AG08395 (cell line): Measurements from ENCODE around the gene CDKAL1.
"Not testable (repeated sequence)": the region's sequence is repeated elsewhere in the genome, so short reads cannot be mapped to it uniquely, and the experiment has no call there.

ENCODE experiments used
- DNase-seq: peaks from one replicate; pipeline ENCODE4 v3.0.0; 2012; ENCODE audit warnings: mixed read lengths, low spot score

The CDKAL1 gene

GRCh38 chr6:21180155-21180554, 645.9 kb downstream of the CDKAL1 start:
- DNase-seq: no peak

- DNase-seq: no peak
Measured at GRCh38 chr6:21180800-21181337, 646.6 kb downstream of the CDKAL1 start.

GRCh38 chr6:21181866-21182265, 647.6 kb downstream of the CDKAL1 start:
- no peak for DNase-seq

GRCh38 chr6:21182589-21182988, 648.3 kb downstream of the CDKAL1 start:
- no peak for DNase-seq

- DNase-seq: no peak
Measured at GRCh38 chr6:21185861-21186478, 651.7 kb downstream of the CDKAL1 start.

GRCh38 chr6:21186479-21187055, 652.3 kb downstream of the CDKAL1 start:
- DNase-seq: no peak

- DNase-seq: no peak
Measured at GRCh38 chr6:21187485-21187884, 653.2 kb downstream of the CDKAL1 start.

- no peak for DNase-seq
Measured at GRCh38 chr6:21188505-21189223, 654.4 kb downstream of the CDKAL1 start.

- no peak for DNase-seq
Measured at GRCh38 chr6:21189759-21190158, 655.5 kb downstream of the CDKAL1 start.

- no peak for DNase-seq
Measured at GRCh38 chr6:21190701-21191100, 656.4 kb downstream of the CDKAL1 start.

- no peak for DNase-seq
Measured at GRCh38 chr6:21193790-21194475, 659.7 kb downstream of the CDKAL1 start.

GRCh38 chr6:21195301-21195700, 661.0 kb downstream of the CDKAL1 start:
- not testable (repeated sequence) for DNase-seq

GRCh38 chr6:21198032-21198640, 663.9 kb downstream of the CDKAL1 start:
- DNase-seq: no peak

- DNase-seq: no peak
Measured at GRCh38 chr6:21199262-21199661, 665.0 kb downstream of the CDKAL1 start.

- no peak for DNase-seq
Measured at GRCh38 chr6:21200134-21200870, 666.0 kb downstream of the CDKAL1 start.

- no peak for DNase-seq
Measured at GRCh38 chr6:21201187-21201586, 666.9 kb downstream of the CDKAL1 start.

- DNase-seq: no peak
Measured at GRCh38 chr6:21201637-21202350, 667.5 kb downstream of the CDKAL1 start.

- no peak for DNase-seq
Measured at GRCh38 chr6:21202521-21202920, 668.3 kb downstream of the CDKAL1 start.

GRCh38 chr6:21204951-21205350, 670.7 kb downstream of the CDKAL1 start:
- DNase-seq: no peak

- DNase-seq: no peak
Measured at GRCh38 chr6:21208081-21208795, 674.0 kb downstream of the CDKAL1 start.
